ENCODE data around the gene VAPB. TPM values are rescaled to one million over a fixed set of nuclear protein-coding genes. Genes with fewer than 3 reads are reported as not detected.

Gene VAPB
- total RNA-seq, 1 experiment from 2014 or later = 65.1 TPM

- Histone ChIP-seq H2BK5ac (ENCODE audit: insufficient read length, low read length) (no peak overlapping the region), H4K20me1 (ENCODE audit: control insufficient read depth, insufficient read depth, insufficient read length) (no peaks in the 10 kb centered on the region), H3K9me3 (ENCODE audit: control insufficient read depth, low read depth, low read length) (no peaks in the 10 kb centered on the region), H3K23me2 (ENCODE audit: insufficient read length, low read depth, low read length, poor library complexity, severe bottlenecking) (no peaks in the 10 kb centered on the region), H2BK15ac (ENCODE audit: low read depth, low read length) (no peak overlapping the region), H2BK20ac (ENCODE audit: low read depth, low read length, poor library complexity, severe bottlenecking) (no peak overlapping the region), H3K4ac (ENCODE audit: low read depth, low read length) (no peak overlapping the region), H4K91ac (ENCODE audit: insufficient read length, low read depth, low read length) (no peak overlapping the region), H3K18ac (ENCODE audit: insufficient read length, low read depth, low read length) (no peak overlapping the region), H3K14ac (ENCODE audit: insufficient read depth, low read length) (no peak overlapping the region), H3K4me2 (ENCODE audit: insufficient read depth, insufficient read length, low read length) (no peak overlapping the region), H3K79me2 (ENCODE audit: insufficient read depth, low read length) (no peaks in the 10 kb centered on the region), H3K27ac (ENCODE audit: insufficient read length, low read depth, low read length) (no peak overlapping the region), H3K4me1 (ENCODE audit: insufficient read depth, low read length) (peaks cover 6% of the 10 kb centered on the region; the same call in 1 of the 2 replicates), H2AFZ (ENCODE audit: low read length) (no peak overlapping the region), H3K23ac (ENCODE audit: insufficient read length, low read depth, low read length) (no peak overlapping the region), H3K56ac (ENCODE audit: insufficient read length, low read depth, low read length) (no peak overlapping the region), H4K8ac (replicated peaks; ENCODE audit: insufficient read length, low read depth, low read length) (no peak overlapping the region), H2AK5ac (ENCODE audit: insufficient read length, low read length) (no peak overlapping the region), H2BK120ac (ENCODE audit: low read depth, low read length, poor library complexity, severe bottlenecking) (no peak overlapping the region), H2BK12ac (ENCODE audit: insufficient read length, low read depth, low read length) (no peak overlapping the region), H3K79me1 (ENCODE audit: insufficient read depth, low read depth, low read length, poor library complexity, severe bottlenecking) (no peaks in the 10 kb centered on the region), H4K5ac (ENCODE audit: insufficient read length, low read depth, low read length) (no peak overlapping the region), H3K27me3 (ENCODE audit: insufficient read depth, low read length) (no peaks in the 10 kb centered on the region), H3K9ac (ENCODE audit: extremely low read depth, insufficient read length, low read length) (no peak overlapping the region), H3T11ph (ENCODE audit: low read length) (no peak overlapping the region)
- no peaks in the 10 kb centered on the region for H3K9me3 Mint-ChIP-seq
- TF ChIP-seq CTCF (conservative IDR thresholded peaks at IDR 0.05) = no peak
- no peak overlapping the region; a peak in 1 of 7 replicates for H3K27ac Mint-ChIP-seq
- peaks cover 13 to 17% (median 14%) of the 10 kb centered on the region in 3 experiments for H3K36me3 Mint-ChIP-seq (ENCODE audit: insufficient read depth in 1 of 3, low read depth in 3 of 3)
- peaks cover 16 to 17% of the 10 kb centered on the region in 2 experiments for H3K4me1 Mint-ChIP-seq
- no peaks in the 10 kb centered on the region for H3K27me3 Mint-ChIP-seq (ENCODE audit: low read depth)
- H3K4me3 Mint-ChIP-seq = no peak overlapping the region
- WGBS (ENCODE audit: extremely low coverage, insufficient read length, low lambda C conversion rate) = no CpG with 5 or more reads among the region's 2 CpGs
- no peak for DNase-seq
Measured at GRCh38 chr20:58340853-58341252, 48.2 kb upstream of the VAPB start.
